ENCODE results near the gene ALG1L2.
"Not testable (repeated sequence)": the region's sequence is repeated elsewhere in the genome, so short reads cannot be mapped to it uniquely, and the experiment has no call there.

The ALG1L2 gene, protein sequence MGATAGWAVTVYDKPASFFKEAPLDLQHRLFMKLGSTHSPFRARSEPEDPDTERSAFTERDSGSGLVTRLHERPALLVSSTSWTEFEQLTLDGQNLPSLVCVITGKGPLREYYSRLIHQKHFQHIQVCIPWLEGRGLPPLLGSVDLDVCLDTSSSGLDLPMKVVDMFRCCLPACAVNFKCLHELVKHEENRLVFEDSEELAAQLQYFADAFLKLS

DNA sequence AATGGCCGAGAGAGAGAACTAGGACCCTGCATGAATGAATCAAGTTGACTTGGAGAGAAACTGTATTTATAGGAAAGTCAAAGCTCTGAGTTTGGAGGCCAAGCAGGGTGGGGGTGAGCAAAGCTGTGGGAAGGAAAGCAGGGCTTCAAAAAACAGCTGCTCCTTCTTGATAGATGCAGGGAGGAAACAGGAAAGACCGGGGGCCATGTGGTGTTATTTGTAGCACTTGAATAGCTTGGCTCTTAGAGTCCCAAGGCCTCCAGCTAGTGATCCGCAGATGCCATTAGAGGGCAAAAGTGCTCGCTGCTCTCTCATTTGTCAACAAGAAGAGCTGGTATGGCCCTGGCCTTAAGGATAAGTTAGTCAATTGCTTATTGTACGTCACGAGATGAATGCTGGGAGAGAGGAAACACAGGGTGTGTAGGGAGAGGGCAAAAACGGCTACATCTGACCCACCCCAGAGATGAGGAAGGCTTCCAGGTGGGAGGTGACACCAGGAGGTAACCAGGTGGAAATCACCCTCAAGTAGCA is at the start of gene ALG1L2:
ALG1L2 (plus strand) TSS at position 481 of the 531 bp plus-strand sequence. CDS start 186 bp downstream, outside the sequence.
- peak within 1 kb of the TSS; percentile 77 for H3K27ac ChIP-seq
- no peaks in the 10 kb centered on the region for H4K20me1 ChIP-seq
- no peak within 1 kb of the TSS for H3K4me3 ChIP-seq
- H3K27me3 ChIP-seq: no peaks in the 10 kb centered on the region
- no peak for TF ChIP-seq Cebpa-rat (IDR thresholded peaks at IDR 0.05)
- peak within 1 kb of the TSS; percentile 75 for H3K4me2 ChIP-seq
- H3K4me1 ChIP-seq: peaks cover 65% of the 10 kb centered on the region
- H3K9ac ChIP-seq: peak within 1 kb of the TSS; percentile 38; the same call in 1 of the 2 replicates
- H3K36me3 ChIP-seq: no peaks in the 10 kb centered on the region
- no peaks in the 10 kb centered on the region for H3K9me3 ChIP-seq

DNA sequence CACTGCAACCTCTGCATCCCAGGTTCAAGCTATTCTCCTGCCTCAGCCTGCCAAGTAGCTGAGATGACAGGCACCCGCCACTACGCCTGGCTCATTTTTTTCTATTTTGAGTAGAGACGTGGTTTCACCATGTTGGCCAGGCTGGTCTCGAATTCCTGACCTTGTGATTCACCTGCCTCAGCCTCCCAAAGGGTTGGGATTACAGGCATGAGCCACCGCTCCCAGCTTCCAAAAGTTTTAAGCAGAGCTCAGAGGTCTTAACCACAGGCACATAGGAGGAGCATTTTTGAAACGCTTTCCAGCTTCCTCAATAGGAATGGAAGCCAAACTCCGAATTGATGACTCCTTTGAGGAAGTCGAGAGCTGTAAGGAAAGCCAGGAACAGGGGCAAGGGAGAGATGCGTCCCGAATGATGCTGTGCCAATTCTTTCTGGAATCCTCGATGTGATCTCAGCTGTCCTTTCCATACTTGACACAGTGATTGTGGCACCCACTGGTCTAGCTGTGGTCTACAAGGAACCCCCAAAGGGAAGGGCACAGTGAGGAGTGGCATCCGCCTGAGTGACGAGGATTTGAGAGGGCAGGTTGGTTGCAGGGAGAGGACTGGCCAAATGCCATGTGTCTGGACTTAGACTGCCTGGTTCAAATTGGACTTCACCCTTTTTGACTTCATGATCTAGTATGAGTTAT is 44.4 kb upstream of the ALG1L2 start:
- not testable (repeated sequence) for H3K36me3 ChIP-seq, H3K9ac ChIP-seq, H3K27ac ChIP-seq, H3K27me3 ChIP-seq, H3K4me2 ChIP-seq, H4K20me1 ChIP-seq, H3K4me3 ChIP-seq
- H3K4me1 ChIP-seq: peaks cover 15% of the 10 kb centered on the region
- H3K9me3 ChIP-seq: peaks cover 21% of the 10 kb centered on the region; the same call in 1 of the 2 replicates

DNA sequence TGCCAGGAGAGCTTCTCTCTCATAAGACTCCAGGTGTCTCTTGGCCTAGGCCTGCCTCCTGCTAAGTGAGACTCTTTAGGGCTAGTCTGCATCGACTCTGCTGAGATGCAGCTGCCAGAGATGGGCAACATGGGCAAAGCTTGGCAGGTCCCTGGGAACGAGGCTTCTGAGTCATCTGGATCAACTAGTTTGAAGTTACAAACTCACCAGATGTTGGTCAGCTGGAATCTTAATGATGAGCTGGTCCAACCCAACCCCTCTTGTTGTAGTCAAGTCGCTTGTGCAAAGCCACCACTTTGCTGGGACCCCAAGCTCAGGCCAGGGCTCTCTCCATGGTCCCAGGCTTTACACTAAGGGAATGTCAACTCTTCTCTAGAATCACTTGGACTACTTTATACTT is 38.9 kb upstream of the ALG1L2 start:
- not testable (repeated sequence) for H3K9me3 ChIP-seq, H3K4me3 ChIP-seq, H3K36me3 ChIP-seq, H3K27me3 ChIP-seq, H4K20me1 ChIP-seq
- peak overlapping the region; percentile 73 for H3K9ac ChIP-seq
- H3K4me2 ChIP-seq: peak overlapping the region; percentile 76
- H3K4me1 ChIP-seq: peaks cover 56% of the 10 kb centered on the region
- H3K27ac ChIP-seq: peak overlapping the region; percentile 91

DNA sequence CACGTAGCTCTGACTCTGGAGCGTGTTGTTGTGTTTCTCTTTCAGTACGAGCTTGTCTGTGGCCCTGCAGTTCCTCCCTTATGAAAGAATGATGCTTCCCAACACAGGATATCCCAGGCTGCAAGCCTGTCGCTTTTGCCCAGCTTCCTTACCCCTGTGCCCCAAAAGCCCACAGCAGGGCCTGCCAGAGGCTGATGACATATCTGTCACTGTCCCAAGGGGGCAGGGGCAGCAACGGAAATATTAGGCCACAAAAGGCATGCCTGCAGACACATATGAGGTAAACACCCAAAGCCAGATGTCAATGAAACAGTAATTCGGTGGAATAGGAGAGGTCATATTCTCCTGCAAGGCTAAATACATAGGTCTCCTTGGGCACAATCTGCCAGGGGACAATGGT is 38.0 kb upstream of the ALG1L2 start:
- H3K27me3 ChIP-seq, H3K36me3 ChIP-seq, H3K4me3 ChIP-seq, H3K9me3 ChIP-seq, H4K20me1 ChIP-seq: not testable (repeated sequence)
- peak; percentile 48; the same call in 1 of the 2 replicates for TF ChIP-seq Cebpa-rat (IDR thresholded peaks at IDR 0.05)
- peaks cover 56% of the 10 kb centered on the region for H3K4me1 ChIP-seq
- peak overlapping the region; percentile 73 for H3K9ac ChIP-seq
- H3K27ac ChIP-seq: peak overlapping the region; percentile 91
- peak overlapping the region; percentile 76 for H3K4me2 ChIP-seq

DNA sequence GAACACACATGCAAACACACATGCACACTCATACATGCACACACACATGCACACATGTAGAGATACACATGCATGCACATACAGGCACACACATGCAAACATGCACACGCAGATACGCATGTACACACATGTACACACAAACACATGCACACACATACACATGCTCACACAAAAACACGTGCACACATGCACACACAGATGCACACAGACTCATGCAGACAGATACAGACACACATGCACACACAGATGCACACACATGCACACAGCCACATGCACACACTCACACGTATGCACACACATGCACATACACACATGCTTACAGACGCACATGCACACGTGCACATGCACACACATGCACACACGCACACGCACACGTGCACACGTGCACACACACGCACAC is 37.3 kb upstream of the ALG1L2 start:
- Histone ChIP-seq H3K9ac (no peak overlapping the region), H3K27me3 (no peaks in the 10 kb centered on the region), H3K36me3 (no peaks in the 10 kb centered on the region), H3K27ac (no peak overlapping the region; the same call in 1 of the 2 replicates), H3K4me2 (peak overlapping the region; percentile 76), H3K4me1 (peaks cover 56% of the 10 kb centered on the region), H4K20me1 (no peaks in the 10 kb centered on the region), H3K4me3 (no peak overlapping the region), H3K9me3 (no peaks in the 10 kb centered on the region)
- TF ChIP-seq Cebpa-rat (IDR thresholded peaks at IDR 0.05): no peak

DNA sequence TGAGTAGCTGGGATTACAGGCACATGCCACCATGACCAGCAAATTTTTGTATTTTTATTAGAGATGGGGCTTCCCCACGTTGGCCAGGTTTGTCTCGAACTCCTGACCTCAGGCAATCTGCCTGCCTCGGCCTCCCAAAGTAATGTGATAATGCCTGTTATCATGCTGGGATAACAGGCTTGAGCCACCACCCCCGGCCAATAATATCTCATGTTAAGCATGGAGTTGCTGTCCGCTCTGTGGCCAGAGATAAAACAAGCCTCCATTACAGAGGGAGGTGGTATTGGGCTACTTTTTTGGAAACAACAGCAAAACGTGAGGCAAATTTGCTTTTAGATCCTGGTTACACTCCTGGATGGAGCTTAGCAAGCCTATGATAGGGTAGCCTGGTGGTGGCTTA is 32.9 kb upstream of the ALG1L2 start:
- Histone ChIP-seq H3K27ac (no peak overlapping the region), H3K4me1 (peaks cover 51% of the 10 kb centered on the region), H3K27me3 (no peaks in the 10 kb centered on the region), H3K9me3 (no peaks in the 10 kb centered on the region), H3K4me3 (no peak overlapping the region), H4K20me1 (no peaks in the 10 kb centered on the region), H3K36me3 (no peaks in the 10 kb centered on the region), H3K9ac (no peak overlapping the region), H3K4me2 (no peak overlapping the region)
- TF ChIP-seq Cebpa-rat (IDR thresholded peaks at IDR 0.05): no peak

DNA sequence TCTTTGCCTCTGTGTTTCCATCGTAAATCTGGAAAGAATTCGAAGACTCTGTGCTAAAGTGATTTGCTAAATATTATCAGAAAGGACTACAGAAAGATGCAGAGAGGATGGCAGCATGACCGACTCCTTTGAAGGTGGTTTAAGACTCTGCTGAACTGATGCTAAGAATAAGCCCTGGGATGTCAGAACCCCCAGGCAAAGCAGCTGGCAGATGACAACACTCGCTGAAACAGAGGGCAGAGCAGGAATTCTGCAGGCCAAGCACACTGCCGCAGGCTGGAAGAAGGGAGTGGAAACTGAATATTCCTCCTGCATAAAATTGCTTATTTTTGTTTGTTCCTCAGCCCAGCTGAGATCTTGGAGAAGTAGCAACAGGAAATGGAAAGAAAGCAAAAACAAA is 29.3 kb upstream of the ALG1L2 start:
- H3K27me3 ChIP-seq, H3K27ac ChIP-seq, H3K9me3 ChIP-seq, H3K4me2 ChIP-seq, H3K36me3 ChIP-seq, H3K9ac ChIP-seq, H3K4me3 ChIP-seq, H4K20me1 ChIP-seq: not testable (repeated sequence)
- H3K4me1 ChIP-seq: peaks cover 30% of the 10 kb centered on the region

DNA sequence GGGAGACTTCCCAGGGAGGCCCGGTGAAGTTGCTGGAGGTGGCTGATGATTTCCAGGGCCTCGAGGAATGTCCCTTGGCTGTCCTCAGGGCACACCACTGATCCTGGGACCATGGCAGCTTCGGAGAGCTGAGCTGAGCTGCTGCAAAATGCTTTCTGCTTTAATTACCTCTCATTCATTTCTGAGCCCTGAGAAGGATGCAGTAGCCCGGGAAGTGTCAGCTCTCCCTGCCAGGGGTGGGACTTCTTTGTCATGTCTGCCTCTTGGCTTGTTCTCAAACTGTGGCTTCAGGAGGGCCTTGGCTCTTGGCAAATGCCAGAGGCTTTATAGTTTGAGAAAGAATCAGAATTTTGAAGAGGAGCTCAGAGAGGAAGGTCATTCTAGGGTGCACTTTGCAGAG is 28.7 kb upstream of the ALG1L2 start:
- H3K4me2 ChIP-seq, H3K27ac ChIP-seq, H3K4me3 ChIP-seq, H3K9me3 ChIP-seq, H3K36me3 ChIP-seq, H3K27me3 ChIP-seq, H3K9ac ChIP-seq, H4K20me1 ChIP-seq: not testable (repeated sequence)
- H3K4me1 ChIP-seq: peaks cover 30% of the 10 kb centered on the region

DNA sequence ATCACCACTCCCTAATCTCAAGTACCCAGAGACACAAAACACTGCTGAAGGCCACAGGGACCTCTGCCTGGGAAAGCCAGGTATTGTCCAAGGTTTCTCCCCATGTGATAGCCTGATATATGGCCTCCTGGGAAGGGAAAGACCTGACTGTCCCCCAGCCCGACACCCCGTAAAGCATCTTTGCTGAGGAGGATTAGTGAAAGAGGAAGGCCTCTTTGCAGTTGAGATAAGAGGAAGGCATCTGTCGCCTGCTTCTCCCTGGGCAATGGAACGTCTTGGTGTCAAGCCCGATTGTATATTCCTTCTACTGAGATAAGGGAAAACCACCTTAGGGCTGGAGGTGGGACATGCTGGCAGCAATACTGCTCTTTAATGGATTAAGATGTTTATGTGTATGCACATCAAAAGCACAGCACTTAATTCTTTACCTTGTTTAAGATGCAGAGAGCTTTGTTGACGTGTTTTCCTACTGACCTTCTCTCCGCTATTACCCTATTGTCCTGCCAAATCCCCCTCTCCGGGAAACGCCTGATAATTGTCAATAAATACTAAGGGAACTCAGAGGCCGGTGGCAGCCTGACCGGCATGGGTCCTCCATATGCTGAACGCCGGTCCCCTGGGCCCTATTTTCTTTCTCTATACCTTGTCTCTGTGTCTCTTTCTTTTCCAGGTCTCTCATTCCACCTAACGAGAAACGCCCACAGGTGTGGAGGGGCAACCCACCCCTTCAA is 23.9 kb upstream of the ALG1L2 start:
- not testable (repeated sequence) for H3K9me3 ChIP-seq, H3K4me3 ChIP-seq, H4K20me1 ChIP-seq, H3K27ac ChIP-seq, H3K27me3 ChIP-seq, H3K4me2 ChIP-seq, H3K9ac ChIP-seq, H3K36me3 ChIP-seq
- peaks cover 23% of the 10 kb centered on the region for H3K4me1 ChIP-seq

DNA sequence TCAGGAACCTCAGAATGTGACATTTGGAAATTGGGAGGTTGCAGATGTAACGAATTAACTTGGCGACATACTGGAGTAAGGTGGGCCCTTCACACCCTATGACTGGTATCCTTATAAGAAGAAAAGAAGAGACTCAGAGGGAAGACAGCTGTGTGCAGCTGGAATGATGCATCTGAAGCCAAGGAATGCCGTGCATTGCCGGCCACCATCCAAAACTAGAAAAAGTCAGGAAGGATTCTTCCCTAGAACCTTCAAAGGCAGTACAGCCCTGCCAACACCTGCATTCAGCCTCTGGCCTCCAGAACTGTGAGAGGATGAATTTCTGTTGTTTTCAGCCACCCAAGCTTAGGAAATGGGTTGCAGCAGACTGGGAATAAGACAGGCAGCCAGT is 23.4 kb upstream of the ALG1L2 start:
- H3K9ac ChIP-seq, H3K27me3 ChIP-seq, H3K27ac ChIP-seq: not testable (repeated sequence)

DNA sequence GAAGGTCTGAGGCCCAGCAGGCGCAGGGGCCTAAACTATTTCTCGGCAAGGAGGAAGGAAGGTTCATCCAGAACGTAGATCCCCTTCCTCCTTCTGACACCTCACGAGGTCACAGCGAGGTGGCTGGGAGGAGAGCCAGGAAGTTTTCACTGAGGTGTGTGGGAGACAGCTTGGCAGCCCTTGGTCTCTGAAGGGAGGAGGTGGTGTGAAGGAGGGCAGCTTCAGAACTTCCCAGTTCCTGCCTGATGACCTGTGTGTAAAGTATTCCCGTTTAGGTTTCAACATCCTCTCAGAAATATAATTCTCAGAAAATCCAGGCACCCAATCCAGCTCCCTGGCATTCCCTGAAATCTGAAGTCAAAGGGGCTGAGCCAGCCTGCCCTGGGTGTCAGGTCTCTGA is 22.9 kb upstream of the ALG1L2 start:
- H3K4me3 ChIP-seq, H3K9ac ChIP-seq, H3K27me3 ChIP-seq, H4K20me1 ChIP-seq, H3K27ac ChIP-seq, H3K36me3 ChIP-seq, H3K4me2 ChIP-seq, H3K9me3 ChIP-seq: not testable (repeated sequence)
- peaks cover 14% of the 10 kb centered on the region for H3K4me1 ChIP-seq

More for the DNA sequence above, 23.4 kb upstream of the ALG1L2 start:
- H3K4me3 ChIP-seq, H3K9me3 ChIP-seq, H4K20me1 ChIP-seq, H3K36me3 ChIP-seq, H3K4me2 ChIP-seq: not testable (repeated sequence)
- peaks cover 19% of the 10 kb centered on the region for H3K4me1 ChIP-seq

DNA sequence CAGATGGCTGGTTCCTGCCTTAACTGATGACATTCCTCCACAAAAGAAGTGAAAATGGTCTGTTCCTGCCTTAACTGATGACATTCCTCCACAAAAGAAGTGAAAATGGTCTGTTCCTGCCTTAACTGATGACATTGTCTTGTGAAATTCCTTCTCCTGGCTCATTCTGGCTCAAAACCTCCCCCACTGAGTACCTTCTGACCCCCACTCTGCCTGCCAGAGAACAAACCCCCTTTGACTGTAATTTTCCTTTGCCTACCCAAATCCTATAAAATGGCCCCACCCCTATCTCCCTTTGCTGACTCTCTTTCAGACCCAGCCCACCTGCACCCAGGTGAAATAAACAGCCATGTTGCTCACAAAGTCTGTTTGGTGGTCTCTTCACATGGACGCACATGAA is 22.5 kb upstream of the ALG1L2 start:
- H3K4me3 ChIP-seq, H3K9ac ChIP-seq, H3K4me2 ChIP-seq, H3K27me3 ChIP-seq, H3K36me3 ChIP-seq, H4K20me1 ChIP-seq, H3K9me3 ChIP-seq, H3K27ac ChIP-seq: not testable (repeated sequence)
- peaks cover 14% of the 10 kb centered on the region for H3K4me1 ChIP-seq

All from BLaER1 (cell line).